HG02970 (cell line): ENCODE data around the gene LNPEP.

Experiments
- ATAC-seq: cut with Tn5 transposase; IDR thresholded peaks from one replicate; pipeline ENCODE4 v1.9.1; 2021; ENCODE audit warnings: mild to moderate bottlenecking, moderate library complexity, moderate number of reproducible peaks; ENCODE audit not compliant: unreplicated experiment, low FRiP score

LNPEP gene

DNA sequence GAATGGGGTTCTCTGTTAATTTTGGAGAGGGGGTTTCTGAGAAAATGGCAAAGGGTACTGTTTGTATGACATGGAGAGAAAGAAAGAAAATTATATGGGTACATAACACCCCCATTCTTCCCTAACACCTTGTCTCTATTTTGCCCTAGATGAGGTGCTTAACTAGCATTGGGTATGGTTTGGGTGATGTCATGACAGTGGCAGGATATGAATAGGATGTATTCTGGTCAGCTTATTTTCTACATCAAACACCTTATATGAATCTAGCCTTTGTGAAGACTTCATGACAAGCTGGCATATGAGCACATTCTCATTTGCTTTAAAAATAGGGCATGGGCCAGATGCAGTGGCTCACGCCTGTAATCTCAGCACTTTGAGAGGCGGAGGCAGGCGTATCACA lies 58.6 kb downstream of the LNPEP start:
- ATAC-seq: no peak

DNA sequence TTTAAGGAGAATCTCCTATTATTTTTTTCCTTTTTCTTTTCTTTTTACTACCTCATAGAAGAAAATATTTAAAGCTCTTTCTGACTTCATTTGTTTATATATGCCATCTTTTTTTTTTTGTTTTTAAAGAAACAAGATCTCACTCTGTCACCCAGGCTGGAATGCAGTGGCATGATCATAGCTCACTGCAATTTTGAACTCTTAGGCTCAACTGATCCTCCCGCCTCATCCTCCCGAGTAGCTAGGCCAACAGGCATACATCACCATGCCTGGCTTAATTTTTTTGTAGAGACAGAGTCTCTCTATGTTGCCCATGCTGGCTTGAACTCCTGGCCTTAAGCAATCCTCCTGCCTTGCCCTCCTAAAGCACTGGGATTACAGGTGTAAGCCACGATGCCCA lies 59.5 kb downstream of the LNPEP start:
- no peak for ATAC-seq

DNA sequence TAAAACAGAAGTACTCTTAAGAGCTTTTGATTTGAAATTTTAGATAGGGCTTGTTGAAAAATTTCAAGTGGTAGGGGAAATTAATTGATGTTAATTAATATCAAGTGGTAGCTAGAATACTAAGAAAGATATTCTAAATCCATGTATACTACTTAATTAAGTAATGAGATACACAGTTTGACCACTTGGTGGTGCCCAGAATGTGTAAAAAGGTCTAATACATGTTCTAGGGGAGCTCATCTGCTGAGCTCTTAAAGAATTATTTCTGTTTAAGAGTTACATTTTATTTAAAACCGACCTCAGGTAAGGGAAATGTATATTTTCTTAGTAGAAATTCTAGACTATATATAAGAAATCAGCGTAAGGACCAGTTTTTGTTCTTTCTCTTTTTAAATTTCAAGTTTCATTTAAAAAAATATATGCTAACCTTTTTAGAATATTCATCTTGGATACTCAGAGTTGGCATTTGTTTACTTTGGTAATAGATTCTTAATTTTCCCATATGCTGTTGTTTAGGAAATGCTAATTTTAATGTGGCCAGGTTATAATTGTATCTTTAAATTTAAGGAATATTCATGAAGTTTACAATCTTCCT lies 61.5 kb downstream of the LNPEP start:
- ATAC-seq: no peak

DNA sequence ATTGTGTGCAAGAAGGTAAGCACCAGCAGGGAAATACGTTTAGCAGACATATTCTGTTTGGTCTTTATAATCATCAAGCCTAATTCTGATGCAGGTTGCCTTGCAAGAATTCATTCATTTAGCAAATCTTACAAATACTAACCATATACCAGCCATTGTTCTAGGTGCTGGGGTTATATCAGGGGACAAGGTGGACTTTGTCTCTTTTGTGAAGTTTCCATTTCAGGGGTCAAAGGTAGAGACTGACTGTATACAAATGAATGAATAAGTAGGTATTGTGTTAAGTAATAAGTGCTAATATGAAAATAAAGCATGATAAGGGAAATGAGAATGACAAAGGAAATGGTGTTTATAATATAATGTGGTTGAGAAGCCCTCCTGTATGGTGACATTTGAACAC lies 64.0 kb downstream of the LNPEP start:
- no peak for ATAC-seq

DNA sequence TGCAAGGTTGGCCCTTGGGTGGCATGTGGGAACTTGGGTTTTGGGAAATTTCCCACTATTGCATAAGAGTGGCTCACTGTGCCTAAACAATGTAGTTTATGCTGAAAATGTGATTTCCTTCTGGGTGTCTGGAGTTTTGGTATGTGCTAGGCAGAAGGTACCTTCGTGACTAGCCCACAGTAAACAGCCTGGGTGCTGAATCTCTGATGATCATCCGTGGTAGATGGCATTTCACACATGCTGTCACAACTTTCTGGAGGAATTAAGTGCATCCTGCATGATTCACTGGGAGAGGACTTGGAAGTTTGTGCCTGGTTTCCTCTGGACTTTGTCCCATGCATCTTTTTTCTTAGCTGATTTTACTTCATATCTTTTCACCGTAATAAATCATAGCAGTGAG lies 64.5 kb downstream of the LNPEP start:
- ATAC-seq: no peak

DNA sequence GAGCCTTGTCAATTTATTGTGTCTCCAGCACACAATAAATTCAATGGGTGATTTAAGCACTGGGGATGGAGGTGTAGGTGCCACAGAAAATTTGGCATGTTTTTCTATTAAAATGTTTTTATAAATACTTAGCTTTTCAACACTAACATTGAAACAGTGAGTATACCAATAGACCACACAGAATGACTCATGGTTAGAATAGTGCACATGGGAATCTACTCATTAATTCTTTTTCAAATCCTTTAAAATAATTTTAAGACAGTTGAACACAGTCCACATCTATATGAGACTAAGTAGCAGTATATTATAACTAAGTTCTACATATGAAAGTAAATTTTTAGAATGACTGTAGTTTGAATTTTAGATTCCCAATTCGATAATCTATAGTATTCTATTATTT lies 67.1 kb downstream of the LNPEP start:
- ATAC-seq: no peak

DNA sequence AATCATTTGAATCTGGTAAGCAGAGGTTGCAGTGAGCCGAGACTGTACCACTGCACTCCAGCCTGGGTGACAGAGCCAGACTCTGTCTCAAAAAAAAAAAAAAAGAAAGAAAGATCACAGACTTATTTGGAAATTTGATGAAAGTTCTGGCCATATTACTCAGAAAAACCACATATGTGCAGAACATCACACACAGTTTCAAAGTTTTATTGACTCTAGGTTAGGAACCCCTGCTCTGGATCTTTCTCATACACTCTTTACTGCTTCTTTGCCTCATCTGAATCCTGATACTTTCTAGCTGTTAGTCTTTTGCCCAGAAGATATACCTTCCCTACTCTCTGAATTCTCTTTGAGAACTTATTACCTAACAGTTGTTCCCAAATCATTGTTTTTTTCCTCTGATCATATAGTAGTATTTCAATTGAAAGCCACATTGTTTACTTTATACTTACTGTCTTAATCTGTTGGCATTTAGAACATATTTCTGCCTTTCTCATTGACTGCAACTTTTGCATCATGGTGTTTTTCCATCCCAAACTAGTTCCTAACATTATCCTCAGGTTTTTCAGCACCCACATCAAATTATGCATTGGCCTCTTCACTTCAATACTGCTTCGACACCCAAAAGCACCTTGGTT lies 68.7 kb downstream of the LNPEP start:
- ATAC-seq: no peak

DNA sequence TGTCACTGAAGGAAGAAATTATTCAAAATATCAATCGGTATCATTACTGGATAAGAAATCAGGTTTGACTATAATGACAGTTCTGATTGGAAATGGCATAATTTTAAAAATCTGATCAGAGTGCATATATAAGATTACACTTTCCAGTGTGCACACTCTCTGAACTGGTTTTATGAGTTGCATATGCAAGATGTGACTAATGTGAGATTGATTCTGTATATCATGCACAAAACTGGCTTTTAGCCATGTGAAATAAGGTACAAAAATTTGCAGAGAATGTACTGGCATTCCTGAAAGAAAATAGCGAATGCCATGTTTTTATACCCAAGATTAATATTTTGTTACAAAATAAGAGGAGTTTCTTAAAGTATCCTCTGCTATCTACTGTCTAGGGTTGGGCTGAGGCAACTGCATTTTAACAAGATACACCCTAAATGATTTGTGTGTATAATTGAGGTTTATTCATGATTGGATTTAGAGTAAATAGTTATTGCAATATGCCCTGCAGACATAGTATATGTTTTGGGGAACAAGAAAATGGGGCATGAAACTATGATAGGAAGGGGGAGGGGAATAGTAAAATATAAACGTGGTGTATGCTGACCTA lies 70.7 kb downstream of the LNPEP start:
- no peak for ATAC-seq

DNA sequence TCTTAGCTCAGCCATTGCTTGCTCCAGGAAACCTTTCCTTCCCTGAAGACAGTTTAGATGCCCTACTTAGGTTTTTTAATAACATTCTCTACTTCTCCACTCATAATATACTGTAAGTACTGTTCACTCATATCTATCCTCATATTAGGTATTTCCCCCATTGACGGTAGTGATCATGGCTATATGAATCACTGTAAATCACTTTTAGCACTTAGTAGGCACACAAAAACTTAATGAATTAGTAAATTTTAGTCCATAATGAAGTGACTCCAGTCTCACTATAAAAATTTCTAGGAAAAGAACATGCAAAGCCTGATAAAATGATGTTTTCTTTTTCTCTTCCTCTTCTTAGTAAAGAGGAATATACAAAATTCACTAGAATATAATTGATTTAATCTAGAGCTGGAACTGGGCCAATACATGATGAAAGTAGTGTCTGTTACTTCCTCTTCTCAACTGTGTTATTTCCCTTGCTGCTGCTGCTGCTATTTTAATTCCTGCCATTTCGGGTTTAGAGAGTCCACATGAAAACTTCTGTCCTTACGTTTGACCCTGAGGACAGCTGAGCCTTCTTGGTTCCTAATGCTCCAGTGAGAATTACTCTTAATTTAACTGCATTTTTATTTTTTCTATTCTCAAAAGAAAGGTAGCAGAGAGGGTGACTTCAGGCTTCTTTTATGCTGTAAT lies 73.5 kb downstream of the LNPEP start:
- ATAC-seq: no peak

DNA sequence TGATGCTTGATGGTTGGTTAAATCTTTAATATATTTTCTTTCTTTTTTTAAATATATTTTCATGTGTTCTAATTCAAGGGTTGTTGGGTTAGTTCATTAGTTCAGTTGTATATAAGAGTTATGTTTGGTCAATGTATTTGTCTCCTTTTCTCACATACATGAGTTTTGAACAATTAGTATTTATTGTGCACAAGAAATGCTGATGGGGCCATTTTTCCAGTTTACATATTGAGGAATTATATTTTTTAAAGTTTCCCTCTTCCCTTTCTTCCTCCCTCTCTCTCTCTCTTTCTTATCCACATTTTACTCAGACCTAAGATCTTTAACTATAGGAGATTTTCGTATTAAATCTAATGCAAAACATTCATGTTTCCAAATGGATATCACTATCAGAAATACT lies 74.0 kb downstream of the LNPEP start:
- no peak for ATAC-seq

DNA sequence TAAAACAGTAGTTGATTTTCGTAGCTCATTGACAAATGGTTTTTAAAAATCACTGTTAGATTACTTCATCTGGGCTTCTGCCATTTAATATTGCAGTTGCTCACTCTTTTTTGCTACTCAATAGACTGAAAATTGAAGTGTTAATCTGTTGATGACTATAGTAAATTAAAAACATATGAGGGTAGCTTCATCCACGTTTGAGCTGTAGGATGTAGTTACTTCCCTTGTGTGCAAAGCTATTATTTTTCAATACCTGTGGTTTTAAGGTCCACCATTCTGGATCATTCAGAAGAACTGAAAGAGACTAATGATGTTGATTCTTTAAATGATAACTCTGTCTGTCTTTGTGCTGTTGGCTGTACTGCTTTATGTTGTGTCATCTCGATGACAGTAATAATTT lies 74.7 kb downstream of the LNPEP start:
- no peak for ATAC-seq

DNA sequence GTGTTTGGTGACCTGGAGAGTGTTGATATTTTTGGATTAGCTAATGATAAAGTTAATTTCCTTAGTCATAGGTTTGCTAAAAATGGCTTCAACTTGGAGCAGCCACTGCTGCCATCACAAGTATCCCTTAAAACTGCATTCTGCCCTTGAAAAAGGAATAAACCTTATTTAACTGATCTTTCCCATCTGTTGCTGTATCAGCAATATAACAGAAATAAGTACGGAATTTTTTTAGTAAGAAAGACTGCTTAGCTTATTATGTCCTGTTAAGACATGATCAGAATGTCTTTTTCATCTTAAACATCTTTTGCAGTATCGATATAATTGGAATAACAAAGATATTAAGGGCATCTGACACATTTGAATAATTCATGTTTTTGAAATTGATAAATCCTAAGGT lies 75.7 kb downstream of the LNPEP start:
- ATAC-seq: no peak

DNA sequence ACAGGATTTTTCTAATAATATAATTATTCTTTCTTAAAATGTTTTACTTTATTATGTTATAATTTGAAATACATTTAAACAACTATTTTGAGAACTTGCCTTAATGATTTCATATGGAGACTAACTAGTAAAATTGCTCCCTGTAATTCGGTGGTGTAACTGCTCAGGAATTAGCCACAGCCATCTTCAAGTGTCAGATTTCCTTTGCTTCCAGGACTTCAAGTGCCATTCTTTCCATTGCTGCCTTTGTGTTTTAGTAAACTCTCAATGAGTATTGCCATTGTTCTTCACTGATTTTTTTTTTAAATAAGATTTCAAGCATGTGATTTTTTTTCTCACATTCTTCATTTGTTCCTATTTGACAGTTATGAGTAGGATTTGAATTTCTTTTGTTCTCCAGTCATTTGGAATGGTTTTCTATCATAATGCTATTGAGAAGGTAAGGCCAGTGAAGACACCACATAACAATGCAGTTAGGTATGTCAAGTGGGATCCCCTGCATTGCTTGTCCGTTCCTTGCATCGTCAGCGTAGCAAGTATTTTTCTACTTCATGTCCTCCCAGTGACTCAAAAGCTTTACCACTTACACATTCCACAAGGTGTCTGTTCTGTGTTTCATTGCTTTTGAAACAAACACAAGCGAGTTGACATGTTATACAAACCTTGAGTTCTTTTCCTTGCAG lies 83.7 kb downstream of the LNPEP start:
- ATAC-seq: no peak

DNA sequence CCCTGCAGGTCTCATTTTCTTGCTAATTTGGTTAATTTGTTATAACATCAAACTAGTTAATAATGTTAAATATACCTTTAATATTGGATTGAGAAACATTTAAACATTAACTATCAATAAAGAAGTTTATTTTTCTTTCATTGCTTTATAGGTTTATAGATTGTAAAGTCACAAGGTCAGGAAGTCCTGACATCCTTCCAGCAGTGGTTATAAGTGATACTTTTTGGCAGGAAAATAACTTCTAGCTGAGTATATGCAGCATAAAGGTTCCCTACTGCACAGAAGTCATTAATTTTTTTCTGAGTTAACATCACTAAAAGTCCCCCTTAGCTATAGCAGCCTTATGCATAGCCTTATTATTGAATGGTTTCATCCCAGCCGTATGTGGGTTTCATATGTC lies 85.5 kb downstream of the LNPEP start:
- ATAC-seq: no peak

DNA sequence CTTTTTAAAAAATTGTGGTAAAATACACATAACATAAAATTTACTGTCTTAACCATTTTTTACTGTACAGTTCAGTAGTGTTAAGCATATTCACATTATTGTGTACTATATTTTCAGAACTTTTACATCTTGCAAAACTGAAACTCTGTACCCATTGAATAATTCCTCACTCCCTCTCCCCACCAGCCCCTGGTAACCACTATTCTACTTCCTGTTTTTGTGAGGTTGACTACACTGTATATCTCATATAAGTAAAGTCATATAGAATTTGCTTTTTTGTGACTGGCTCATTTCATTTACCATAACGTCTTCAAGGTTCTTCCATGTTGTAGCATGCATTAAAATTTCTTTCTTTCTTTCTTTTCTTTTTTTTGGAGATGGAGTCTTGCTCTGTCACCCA lies 87.0 kb downstream of the LNPEP start:
- ATAC-seq: no peak

DNA sequence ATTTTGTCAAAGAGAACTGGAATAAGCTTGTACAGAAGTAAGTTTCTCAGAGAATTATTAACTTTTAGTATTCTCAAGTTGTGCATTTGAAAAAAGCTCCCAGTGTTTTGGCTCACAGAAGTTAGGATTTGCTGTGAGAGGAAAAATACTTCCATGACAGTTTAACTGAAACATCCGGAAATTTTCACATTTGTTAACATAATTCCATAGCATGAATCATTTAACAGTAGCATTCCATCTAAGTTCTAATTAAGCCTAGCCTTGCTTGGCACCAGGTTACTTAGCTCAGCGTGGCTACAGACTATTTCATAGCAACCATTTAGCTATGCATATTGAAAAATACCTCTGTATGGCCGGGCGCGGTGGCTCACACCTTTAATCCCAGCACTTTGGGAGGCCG lies 90.8 kb downstream of the LNPEP start:
- no peak for ATAC-seq

DNA sequence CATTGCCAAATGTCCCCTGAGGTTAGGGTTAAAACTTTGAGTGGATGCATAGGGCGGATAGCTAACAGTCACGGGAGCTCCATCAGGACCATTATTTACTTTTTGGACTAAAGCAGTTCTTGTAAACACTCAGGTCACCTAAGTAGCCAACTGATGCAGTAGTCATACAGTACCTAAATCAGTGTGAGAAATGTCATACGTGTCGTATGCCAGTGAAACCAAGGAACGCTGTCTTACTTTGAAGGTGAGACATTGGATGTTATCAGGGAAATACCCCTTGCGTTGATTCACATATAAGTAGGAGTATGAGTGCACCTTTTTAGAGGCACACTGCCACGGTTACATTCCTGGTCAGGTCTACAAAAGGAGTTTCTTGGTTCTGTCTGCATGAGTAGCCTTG lies 101.9 kb downstream of the LNPEP start:
- no peak for ATAC-seq

DNA sequence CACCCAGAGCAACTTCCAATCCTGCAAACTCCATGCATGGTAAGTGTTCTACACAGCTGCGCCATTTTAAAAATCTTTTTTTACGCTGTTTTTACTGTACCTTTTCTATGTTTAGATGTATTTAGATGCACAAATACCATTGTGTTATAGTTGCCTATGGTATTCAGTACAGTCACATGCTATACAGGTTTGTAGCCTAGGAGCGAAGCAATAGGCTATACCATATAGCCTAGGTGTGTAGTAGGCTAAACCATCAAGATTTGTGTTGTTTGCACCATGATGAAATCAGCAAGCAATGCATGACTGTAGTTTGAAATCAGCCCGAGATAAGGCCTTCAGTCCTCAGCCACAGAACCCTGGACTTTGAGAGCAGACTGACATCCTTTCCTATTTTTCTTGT lies 105.4 kb downstream of the LNPEP start:
- ATAC-seq: no peak

DNA sequence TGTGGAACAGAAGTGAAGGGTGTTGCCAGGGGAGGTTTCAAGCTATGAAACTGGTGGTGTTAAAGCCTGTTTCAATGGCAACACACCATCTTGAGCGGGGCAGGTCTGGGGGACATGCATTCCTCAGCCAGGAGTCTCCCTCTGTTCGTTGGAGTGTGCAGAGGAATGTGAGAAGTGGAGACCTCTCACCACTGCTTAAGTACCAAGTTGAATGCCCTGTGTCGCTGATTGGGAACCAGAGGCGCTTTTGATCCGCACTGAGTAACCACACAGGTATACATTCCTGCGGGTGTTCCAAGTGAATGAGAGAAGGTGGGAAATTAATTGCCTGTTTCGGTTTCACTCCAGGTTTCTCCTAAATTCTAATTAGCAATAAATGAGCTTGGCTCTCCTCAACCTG lies 107.1 kb downstream of the LNPEP start:
- ATAC-seq: no peak

DNA sequence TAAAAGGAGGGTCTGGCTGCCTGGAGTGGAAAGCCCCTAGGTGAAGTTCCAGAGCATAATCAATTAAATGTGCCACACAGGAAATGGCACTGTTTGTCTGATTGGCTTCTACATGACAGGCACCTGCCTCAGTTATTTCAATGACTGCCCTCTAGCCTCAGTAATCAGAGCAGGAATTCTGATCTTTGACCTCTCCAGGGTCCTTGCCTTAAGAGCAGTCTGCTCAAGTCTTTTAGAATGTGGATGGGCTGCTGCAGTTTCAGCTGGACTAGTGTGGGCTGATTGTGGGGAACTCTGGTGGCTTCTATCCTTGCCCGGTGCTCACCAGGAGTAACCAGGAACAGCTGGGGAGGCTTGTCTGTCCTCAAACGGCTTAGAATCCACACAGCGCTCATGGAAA lies 107.6 kb downstream of the LNPEP start:
- no peak for ATAC-seq

DNA sequence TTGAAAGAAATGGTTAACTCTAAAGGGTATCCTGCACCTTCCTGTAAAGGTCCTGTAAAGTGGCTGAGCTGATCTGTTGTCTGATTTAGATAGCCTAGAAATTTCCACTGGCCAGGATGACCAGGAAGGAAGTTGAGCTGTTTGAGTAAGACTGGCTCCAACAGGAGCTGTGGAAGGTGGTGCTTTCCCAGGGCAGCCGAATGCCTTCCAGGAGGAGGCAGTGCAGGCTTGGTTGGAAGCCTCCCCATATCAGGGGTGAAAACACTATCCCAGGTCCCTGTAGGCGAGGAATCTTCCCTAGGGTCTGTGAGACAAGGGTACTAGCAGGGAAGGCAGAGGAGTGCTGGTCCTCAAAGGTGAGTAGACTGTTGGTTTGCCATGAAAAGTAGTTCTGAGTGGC lies 108.2 kb downstream of the LNPEP start:
- ATAC-seq: no peak
